HG02610 (cell line): Measurements from ENCODE around the gene GPR68.
"Not testable (repeated sequence)": the region's sequence is repeated elsewhere in the genome, so short reads cannot be mapped to it uniquely, and the experiment has no call there.

ENCODE experiments used
- ATAC-seq: cut with Tn5 transposase; IDR thresholded peaks from one replicate; pipeline ENCODE4 v1.9.1; 2021; ENCODE audit warnings: mild to moderate bottlenecking, moderate library complexity; ENCODE audit not compliant: unreplicated experiment

Gene GPR68

DNA sequence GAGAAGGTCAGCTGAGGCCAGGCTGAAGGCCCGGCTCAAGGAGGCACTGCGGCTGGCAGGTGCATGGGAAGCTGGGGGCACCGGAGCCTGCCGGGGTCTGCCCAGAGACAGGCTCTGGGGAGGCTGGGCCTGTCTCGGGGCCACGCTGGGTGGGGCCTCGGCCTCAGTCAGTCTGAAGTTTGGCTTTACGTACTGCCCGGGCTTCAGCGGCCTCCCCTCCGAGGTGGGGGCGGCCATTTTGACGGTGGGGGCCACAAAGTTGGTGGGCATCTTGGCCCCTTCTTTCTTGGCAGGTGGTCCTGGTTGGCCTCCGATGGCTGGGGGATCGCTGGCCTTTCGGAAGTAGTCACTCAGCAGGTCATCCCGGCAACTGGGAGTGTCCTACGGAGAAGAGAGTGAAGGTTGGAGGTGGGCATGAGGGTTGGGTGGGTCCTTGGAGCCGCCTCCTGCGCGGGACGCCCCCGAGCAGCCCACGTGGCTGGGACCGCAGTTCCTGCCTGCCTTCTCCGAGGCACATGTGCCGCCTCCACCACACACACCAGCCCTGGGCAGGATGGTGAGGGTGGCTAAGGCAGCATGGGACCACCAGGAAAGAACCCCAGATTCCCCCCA, 28.9 kb upstream of the GPR68 start:
- ATAC-seq = no peak

DNA sequence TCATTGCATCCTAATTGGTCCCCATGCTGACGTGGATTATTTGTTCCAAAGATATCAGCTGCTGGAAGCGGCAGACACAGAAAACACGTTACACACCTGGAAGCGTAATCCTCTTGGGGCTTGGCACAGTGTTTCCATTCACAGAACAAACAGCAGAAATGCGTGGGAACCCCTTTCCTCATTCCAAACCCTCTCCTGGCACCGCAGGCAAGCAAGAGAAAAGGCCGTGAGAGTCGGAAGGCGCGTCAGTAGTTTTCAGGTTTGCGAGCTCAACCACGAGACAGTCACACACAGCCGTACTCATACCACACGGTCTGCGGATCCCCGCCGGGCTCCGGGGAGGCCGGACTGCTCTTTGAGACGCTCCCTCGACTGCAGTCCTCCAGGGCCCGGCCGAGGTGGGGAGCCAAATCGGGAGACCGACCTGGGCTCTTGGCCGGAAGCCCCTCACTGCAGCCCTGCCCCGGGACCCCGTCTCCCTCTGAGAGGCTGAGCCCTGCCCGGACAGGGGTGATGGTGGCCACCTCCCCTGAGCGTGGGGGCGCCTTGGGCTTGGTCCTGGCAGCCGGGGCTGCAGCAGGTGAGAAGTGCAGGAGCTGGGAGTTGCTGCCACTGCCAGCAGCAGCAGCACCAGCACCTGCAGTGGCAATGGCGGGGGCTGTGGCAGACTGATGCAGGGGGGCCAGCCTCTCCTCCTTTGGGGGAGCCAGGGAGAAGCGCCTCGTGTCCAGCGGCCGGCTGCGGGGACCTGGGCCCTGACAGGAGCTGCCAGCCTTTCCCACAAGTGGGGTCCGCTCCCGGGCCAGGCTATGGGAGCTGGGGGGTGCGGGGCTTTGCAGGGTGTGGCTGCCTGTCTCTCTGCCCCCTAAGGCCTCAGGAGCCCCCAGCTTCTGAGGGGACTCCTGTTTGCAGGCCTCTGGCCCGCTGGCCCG, 28.1 kb upstream of the GPR68 start:
- no peak for ATAC-seq

DNA sequence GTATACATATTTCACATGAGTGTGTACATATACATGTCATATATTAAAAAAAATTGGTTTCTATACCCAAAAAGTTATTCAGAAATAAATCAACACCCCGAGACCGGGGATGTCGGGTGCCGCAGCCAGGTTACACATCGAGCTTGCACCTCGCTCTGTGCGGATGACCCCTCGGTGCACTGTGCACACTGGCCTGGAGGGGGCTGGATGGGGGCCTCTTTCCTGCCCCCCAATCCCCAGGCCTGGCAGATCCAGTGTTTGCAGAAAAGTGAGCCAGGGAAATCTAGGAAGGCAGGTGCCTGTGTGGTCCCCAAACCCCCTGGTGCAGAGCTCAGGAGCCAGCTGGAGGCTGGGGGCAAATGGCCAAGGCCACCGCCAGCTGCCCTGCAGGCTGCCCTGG, 27.1 kb upstream of the GPR68 start:
- no peak for ATAC-seq

DNA sequence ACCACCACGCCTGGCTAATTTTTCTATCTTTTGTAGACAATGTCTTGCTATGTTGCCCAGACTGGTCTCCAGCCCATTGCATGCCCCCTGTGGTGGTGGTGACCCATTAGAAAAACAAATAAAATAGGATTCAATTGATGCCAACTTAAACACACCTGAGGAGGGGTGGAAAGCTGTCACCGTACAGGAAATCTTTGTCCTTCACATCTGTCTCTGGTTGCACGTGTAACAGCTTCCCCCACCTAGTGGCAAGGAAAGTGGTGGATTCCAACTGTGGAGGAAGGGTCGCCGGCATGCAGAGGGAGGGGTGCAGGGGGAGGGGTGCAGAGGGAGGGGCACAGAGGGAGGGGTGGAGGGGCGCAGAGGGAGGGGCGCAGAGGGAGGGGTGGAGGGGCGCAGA, 26.1 kb upstream of the GPR68 start:
- ATAC-seq = no peak

DNA sequence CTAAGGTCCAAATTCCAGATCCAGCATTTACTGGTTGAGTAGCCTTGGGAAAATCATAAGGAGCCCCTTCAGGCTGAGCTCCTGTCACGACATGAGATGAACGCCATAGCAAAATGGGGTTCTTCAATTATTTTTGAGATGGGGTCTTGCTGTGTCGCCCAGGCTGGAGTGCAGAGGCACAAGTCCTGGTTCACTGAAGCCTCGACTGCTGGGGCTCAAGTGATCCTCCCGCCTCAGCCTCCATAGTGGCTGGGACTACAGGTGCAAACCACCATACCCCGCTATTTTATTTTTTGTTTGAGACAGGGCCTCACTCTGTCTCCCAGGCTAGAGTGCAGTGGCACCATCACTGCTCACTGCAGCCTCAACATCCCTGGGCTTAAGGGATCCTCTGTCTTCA, 25.7 kb upstream of the GPR68 start:
- ATAC-seq = no peak

DNA sequence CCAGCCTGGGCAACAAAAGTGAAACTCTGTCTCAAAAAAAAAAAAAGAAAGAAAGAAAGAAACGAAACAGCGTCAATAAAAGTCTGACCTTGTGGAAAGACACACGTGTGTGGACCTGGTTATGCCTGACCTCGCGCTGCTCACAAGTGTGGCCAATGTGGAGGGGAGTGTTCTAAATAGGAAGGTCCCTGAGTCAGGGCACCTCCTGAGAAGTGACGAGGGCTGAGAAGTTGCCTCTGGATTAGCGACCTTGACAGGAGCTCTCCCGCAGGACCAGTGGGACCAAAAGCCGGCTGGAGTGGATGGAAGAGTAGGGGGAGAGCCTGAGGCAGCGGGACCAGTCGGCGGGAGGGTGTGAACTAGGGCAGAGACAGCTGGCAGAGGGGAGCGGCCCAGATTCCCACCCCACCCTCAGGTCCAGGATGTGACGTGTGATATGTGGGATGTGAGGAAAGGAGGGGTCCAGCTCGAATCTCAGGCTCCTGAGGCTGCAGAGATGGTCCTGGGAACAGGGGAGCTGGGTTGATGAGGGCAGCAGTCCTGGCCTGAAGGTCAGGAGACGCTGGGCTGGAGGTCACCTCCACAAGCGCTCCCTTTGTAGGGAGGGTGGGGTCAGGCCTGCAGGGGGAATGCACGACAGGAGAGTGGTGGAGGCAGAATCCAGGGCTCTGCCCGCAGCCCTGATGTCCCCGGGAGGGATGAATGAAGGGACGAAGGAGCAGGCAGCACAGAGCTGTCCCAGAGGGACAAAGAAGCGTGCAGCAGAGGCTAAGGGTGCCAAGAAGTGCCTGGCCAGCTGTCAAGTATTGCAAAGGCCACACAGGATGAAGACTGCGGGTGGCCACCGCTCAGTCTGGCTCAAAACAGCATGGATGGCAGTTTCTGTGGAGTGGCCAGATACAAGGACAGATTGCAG, 24.8 kb upstream of the GPR68 start:
- no peak for ATAC-seq

DNA sequence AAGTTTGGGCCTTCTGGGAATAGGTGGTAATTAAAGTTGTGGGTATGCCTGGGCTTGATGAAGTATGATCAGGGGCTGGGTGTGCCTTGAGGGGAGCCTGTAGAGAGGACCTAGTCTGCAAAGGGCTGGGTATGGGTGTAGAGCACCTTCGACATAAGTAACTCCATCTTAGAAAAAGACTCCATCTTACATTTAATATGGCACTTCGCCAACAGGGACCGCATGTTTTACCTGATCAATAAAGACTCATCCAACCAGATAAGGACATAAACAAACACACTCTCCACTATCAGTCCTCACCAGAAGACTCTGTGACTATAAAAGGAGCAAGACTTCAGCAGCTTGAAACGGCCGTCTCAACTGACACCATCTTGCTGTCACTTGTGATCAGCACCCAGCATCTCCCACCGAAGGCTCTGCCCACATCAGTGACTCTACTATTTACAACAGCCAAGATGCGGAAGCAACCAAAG, 23.5 kb upstream of the GPR68 start:
- ATAC-seq = no peak

DNA sequence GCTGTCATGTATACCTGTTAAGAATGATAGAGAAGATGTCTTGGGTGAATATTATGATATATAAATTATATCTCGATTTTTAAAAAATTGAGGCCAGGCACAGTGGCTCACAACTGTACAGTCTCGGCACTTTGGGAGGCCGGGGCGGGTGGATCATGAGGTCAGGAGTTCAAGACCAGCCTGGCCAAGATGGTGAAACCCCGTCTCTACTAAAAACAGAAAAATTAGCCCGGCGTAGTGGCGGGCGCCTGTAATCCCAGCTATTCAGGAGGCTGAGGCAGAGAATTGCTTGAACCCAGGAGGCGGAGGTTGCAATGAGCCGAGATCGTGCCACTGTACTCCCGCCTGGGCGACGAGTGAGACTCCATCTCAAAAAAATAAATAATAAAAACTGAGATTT, 21.8 kb upstream of the GPR68 start:
- ATAC-seq = not testable (repeated sequence)

DNA sequence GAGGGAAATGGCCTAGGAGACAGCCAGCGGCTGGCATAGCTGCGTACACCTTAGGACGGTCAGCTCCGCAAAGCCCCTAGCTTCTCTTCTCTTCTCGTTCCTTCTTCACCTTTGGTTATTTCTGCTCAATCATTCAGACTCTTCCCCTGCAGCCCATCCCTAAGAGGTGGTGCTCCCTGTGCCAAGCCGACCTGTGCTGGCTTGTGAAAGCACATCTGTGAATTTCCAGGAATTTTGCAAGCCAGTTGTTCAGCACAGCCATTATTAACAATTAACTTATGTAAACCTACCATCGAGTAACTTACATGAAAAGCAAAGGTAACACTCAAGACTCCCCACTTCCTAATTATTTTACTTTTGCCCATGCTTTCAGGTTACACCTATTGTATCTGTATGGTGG, 20.9 kb upstream of the GPR68 start:
- no peak for ATAC-seq

DNA sequence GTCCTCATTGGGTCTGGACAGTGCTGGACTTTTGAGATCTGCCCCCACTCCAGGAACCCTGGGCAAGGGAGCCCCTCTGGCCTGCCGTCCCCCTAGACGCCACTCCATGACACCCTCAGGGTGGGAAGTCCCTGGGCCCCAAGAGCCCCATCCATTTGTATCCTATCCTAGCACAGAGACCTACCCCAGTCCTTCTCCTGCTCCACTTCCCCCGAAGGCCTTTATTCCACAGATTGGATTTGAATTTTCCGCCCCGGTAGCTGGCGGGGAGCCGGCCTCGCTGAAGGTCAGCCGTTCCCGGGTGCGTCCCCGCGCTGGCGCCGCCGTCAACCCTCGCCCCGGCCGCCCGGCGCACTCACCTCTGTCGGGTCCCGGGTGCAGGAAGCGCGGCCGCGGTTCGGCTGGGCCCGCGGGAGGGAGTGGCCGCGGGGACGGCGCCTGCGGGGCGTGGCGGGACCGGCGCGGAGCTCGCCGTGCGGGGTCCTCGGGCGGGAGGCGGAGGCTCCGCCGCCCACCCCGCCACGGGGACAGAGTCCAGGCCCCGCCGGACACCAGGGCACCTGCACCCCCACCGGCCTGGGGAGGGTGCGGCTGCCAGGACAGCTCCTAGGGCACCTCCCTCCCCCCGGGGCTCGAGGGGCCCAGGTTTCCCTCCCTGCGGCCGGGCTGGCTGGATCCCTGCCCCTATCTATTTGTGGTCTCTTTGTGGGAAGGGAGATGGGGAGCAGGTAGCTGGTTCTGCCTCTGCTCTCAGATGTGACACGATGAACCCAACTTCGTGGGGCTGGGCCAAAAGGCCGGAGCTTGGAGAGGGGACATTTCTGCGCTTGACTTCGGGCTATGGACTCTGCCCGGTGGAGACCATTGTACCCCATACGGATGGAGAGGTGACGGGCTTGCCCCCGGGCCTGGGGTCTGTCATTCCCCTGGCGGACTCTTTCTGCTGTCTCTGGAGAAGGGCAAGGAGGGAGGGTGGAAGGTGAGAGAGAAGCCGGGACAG, 19.9 kb upstream of the GPR68 start:
- no peak for ATAC-seq

DNA sequence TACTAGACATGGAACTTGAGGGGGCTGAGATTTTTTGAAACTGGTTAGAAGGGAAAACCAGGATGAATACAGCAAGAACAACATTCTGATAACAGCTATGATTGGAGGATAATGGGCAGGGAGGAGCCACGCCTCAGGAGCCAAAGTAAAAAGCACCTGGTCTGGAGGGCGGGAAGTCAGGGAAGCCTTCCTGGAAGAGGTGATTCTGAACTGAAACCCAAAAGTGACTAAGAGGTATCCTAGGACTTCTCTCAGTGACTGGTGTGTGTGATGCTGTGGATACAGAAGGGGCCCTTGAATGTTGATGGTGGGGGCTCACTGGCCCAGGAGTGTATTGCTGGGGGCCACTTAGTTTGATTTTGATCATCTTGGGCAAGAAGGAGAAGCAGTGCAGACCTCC, 18.8 kb upstream of the GPR68 start:
- ATAC-seq = no peak

DNA sequence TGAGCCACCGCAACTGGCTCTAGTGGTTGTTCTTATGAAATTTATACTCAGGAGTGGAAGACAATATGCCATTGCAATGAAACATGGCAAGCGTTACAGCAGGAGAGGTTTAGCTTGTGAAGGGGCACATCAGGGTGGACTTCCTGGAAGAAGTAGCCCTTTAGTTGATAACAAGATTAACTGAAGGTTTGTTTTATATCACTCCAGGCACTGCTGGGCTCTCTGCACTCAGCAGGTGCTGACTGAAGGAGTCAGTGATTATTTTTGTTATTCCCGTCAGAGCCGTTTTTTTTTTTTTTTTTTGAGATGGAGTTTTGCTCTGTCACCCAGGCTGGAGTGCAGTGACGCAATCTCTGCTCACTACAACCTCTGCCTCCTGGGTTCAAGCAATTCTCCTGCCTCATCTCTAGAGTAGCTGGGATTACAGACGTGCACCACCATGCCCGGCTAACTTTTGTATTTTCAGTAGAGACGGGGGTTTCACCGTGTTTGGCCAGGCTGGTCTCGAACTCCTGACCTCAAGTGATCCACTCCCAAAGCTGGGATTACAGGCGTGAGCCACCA, 17.6 kb upstream of the GPR68 start:
- ATAC-seq = no peak

DNA sequence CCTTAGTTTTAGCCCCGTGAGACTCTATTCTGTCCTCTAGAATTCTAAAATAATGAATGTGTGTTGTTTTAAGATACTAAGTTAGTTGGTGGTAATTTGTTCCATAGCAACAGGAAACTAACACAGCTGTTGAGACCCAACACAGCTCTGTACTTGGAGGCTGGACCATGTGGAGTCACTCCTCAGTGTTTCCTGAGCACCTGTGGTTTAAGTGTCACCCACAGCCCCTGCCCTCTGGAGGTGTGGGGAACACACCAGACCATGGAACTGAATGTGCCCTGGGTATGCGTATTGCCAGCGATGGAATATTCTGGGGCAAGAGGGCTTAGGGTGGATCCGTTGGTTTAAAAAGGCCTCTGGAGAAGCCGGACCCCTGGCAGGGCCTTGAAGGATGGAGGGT, 16.6 kb upstream of the GPR68 start:
- no peak for ATAC-seq

DNA sequence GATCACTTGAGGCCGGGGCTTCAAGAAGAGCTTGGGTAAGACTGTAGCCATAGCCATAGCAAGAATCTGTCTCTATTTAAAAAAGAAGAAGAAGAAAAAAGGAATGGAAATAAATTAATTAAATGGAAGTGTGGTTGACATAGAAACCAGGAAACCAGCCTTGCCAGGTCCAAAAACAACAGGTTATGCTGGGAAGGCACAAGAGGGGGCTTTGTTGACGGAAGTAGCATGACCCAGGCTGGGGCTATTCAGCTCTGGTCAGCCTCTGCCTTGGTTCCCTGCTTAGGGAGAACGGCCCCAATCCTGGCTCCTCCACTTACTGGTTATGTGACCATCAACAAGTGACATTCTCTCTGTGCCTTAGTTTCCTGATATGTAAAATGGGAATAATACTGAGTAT, 14.4 kb upstream of the GPR68 start:
- no peak for ATAC-seq

DNA sequence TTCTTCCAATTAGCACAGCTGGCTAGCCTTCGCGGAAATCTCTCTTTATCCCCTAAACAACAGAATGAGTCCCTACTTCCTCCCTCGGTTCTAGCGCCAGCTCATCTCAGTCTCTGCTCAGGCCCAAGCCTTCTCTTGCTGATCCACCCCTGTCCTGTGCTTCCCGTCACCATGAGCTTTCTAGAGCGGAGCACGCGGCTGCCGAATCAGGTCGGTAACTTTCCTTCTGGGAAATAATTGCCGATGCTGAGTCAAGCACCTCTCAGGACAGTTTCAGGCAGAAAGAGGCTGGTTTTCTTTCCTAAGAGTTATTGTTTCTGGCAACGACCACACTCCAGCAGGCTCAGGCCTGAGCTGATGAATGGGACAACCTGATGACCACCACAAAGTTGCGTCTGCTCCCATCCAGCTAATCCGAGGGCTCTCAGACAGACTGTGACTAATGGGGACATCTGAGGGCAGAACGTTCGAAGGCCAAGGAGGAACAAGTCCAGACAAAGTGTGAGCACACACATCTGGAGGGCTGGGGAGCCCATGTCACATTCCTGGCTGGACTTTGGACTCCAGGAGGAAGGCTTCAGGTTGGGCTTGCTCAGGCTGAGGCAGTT, 13.6 kb upstream of the GPR68 start:
- ATAC-seq = no peak

DNA sequence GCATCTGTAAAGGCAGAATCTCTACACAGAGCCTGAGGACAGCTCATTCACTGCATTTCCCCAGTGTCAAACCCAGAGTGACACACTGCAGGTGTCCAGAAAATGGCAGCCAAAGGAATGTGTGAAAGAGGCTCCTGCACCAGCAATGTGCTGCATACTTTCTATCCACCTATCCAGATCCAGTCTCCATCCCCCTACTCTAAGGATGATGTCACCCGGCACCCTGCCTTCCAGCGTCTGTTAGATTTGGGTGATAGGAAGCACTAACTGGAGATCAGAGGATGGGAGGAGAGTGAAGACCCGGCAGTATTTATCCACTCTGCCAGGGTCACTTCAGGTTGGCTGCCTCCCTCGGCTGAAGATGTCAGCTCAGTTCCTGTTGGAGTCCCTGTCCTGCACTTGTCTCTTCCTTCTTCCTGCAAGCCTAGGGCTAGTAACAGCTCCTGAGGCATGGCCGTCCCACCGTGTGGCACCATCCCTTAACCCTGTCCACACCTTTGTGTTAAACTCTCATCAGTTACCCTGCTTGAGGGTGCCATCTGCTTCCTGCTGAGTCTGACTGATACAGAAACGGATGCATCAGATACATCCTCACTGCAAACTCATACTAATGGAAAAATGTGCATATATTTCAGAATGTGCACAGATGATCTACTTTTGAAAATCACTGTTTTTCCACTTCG, 13.0 kb upstream of the GPR68 start:
- ATAC-seq = no peak

DNA sequence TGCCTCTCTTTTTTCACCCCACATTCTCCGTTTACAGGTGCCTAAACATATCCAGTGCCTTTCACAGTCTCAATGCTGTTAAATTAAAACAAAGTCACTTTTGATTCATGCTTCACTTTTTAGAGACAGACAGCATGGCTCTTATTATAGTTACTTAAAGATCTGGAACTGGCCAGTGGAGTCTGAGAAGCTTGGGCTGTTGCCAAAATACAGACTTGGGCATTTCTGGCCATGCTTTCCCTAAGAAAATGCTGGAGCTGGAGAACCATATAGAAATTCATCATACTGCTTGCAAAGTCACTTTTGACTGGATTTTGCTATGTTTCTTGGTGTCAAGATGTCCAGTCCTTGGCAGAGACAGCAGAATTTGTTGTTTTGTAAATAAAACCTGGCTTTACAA, 12.2 kb upstream of the GPR68 start:
- ATAC-seq = no peak

DNA sequence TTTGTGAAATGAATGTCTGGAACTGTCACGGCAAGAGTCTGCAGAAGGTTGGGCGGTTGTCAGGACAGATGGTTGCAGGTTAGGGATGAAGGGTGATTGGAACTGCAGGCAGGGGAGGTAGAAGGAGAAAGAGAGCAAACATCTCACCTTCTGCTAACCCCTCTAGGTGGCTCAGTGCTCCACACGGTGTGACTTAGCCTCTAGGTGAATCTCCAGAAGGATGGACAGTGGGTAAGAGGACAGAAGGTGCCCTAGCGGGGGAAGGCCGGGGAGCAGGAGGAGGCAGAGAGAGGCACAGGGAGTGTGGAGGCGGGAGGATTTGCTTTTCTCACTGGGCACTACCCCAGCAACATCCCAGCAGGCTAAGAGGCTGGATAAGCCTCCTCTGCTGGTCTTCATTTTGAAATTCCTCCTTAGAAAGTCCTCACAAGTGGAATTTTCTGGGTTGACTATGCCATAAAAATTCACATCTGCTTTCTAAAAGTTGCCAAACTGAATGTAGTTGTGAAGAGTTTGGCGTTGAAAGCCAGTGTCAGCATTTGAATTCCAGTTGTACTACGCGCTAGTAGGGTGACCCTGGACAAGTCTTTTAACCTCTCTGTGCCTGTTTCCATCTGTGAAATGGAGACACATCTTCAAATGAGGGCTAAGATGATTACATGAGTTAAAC, 10.7 kb upstream of the GPR68 start:
- no peak for ATAC-seq
